NCI-H2171 (cell line): ENCODE data around the gene IRX5.
A peak's percentile ranks its signal among the peaks of the same experiment; 100 is the strongest.

Experiments used
- DNase-seq: peaks from one replicate; lab custom pipeline; 2025; lab: John Stamatoyannopoulos, UW

Gene IRX5

GRCh38 chr16:54952195-54952594, 21.5 kb downstream of the IRX5 start:
- no peak for DNase-seq

GRCh38 chr16:54953461-54953860, 22.8 kb downstream of the IRX5 start:
- DNase-seq: no peak

- DNase-seq: no peak
Observed at GRCh38 chr16:54954220-54954619, 23.6 kb downstream of the IRX5 start.

GRCh38 chr16:54955757-54956156, 25.1 kb downstream of the IRX5 start:
- no peak for DNase-seq

- DNase-seq: peak; percentile 13
Observed at GRCh38 chr16:54957403-54958166, 26.9 kb downstream of the IRX5 start.

- DNase-seq: no peak
Observed at GRCh38 chr16:54962045-54962444, 31.4 kb downstream of the IRX5 start.

GRCh38 chr16:54964239-54964638, 33.6 kb downstream of the IRX5 start:
- no peak for DNase-seq

- no peak for DNase-seq
Observed at GRCh38 chr16:54965464-54965863, 34.8 kb downstream of the IRX5 start.

- no peak for DNase-seq
Observed at GRCh38 chr16:54968011-54968410, 37.3 kb downstream of the IRX5 start.

GRCh38 chr16:54968784-54969183, 38.1 kb downstream of the IRX5 start:
- DNase-seq: no peak

- DNase-seq: no peak
Observed at GRCh38 chr16:54970016-54970415, 39.4 kb downstream of the IRX5 start.

GRCh38 chr16:54974367-54974766, 43.7 kb downstream of the IRX5 start:
- no peak for DNase-seq

- DNase-seq: no peak
Observed at GRCh38 chr16:54976651-54977200, 46.1 kb downstream of the IRX5 start.

GRCh38 chr16:54977211-54977610, 46.5 kb downstream of the IRX5 start:
- no peak for DNase-seq

- no peak for DNase-seq
Observed at GRCh38 chr16:54980821-54981220, 50.2 kb downstream of the IRX5 start.
